Hepatocyte (in vitro differentiated cells): Measurements from ENCODE around the gene GNG7. TPM values are rescaled to one million over a fixed set of nuclear protein-coding genes. Genes with fewer than 3 reads are reported as not detected.
"Not testable (repeated sequence)": the region's sequence is repeated elsewhere in the genome, so short reads cannot be mapped to it uniquely, and the experiment has no call there.

Experiments
- DNase-seq: peaks from one replicate; pipeline ENCODE4 v3.0.0-alpha.2; 2016; ENCODE audit warnings: low spot score
- H2AFZ ChIP-seq: fragments of 200-600 bp; sonication (generic); 2 replicates; pipeline ENCODE4 v1.6.0; 2016; ENCODE audit warnings: antibody characterized with exemption, mild to moderate bottlenecking
- H3K27ac ChIP-seq: fragments of 200-600 bp; sonication (generic); 2 replicates; pipeline ENCODE4 v1.5.1; 2016; ENCODE audit warnings: mild to moderate bottlenecking
- H3K27me3 ChIP-seq: fragments of 200-600 bp; sonication (generic); 2 replicates; pipeline ENCODE4 v1.6.1; 2016
- H3K36me3 ChIP-seq: fragments of 200-600 bp; sonication (generic); replicated peaks from 2 replicates; pipeline ENCODE4 v1.5.1; 2016; ENCODE audit warnings: low read depth; ENCODE audit not compliant: insufficient read depth
- H3K4me1 ChIP-seq: fragments of 200-600 bp; sonication (generic); 2 replicates; pipeline ENCODE4 v1.5.1; 2016; ENCODE audit warnings: mild to moderate bottlenecking, moderate library complexity; ENCODE audit not compliant: insufficient read depth
- H3K4me2 ChIP-seq: fragments of 200-600 bp; sonication (generic); 2 replicates; pipeline ENCODE4 v1.6.0; 2016
- H3K4me3 ChIP-seq: fragments of 200-600 bp; sonication (generic); 2 replicates; pipeline ENCODE4 v1.5.1; 2016; ENCODE audit warnings: mild to moderate bottlenecking
- H3K79me2 ChIP-seq: fragments of 200-600 bp; sonication (generic); 2 replicates; pipeline ENCODE4 v1.6.0; 2017; ENCODE audit warnings: mild to moderate bottlenecking
- H3K9me2 ChIP-seq: fragments of 200-600 bp; sonication (generic); replicated peaks from 2 replicates; pipeline ENCODE4 v1.6.0; 2017; ENCODE audit warnings: mild to moderate bottlenecking; ENCODE audit not compliant: insufficient read depth
- H3K9me3 ChIP-seq: fragments of 200-600 bp; sonication (generic); 2 replicates; pipeline ENCODE4 v1.5.1; 2016; ENCODE audit warnings: low read depth, mild to moderate bottlenecking
- H4K20me1 ChIP-seq: fragments of 200-600 bp; sonication (generic); 2 replicates; pipeline ENCODE4 v1.6.0; 2016; ENCODE audit warnings: mild to moderate bottlenecking; ENCODE audit not compliant: insufficient read depth, poor library complexity, severe bottlenecking
- CTCF ChIP-seq: fragments of 200-600 bp; sonication (generic); IDR thresholded peaks from 2 replicates; pipeline ENCODE4 v1.5.1; 2016; ENCODE audit warnings: antibody characterized with exemption, mild to moderate bottlenecking; ENCODE audit not compliant: poor library complexity
- EZH2 ChIP-seq: fragments of 200-600 bp; sonication (generic); IDR thresholded peaks from 2 replicates; pipeline ENCODE4 v1.6.1; 2016; ENCODE audit warnings: antibody characterized with exemption, mild to moderate bottlenecking, borderline replicate concordance
- EZH2phosphoT487 ChIP-seq: fragments of 200-600 bp; sonication (generic); IDR thresholded peaks from one replicate; pipeline ENCODE4 v1.6.1; 2018; ENCODE audit warnings: antibody characterized with exemption, mild to moderate bottlenecking, low read depth, moderate library complexity; ENCODE audit not compliant: unreplicated experiment, severe bottlenecking
- WGBS: methylation state at CpG from one replicate; pipeline ENCODE4 v1.1.6; 2016; ENCODE audit warnings: low lambda C conversion rate; ENCODE audit errors: missing lambda C conversion rate; 5-methylcytosine and 5-hydroxymethylcytosine counted together
- polyA plus RNA-seq: library from polyadenylated mRNA; unstranded; fragments of >200 nt; fragmentation: Nextera tagmentation; extraction: Ambion mirVana; gene quantifications from 2 replicates; pipeline ENCODE4 v1.2.1, GENCODE V29; 2016
- total RNA-seq: library from RNA; depleted of rRNA; stranded (reverse); fragments of >200 nt; gene quantifications from 2 replicates; pipeline ENCODE4 v1.2.3, GENCODE V29; 2014

Gene GNG7
- total and polyA plus RNA-seq, 2 experiments from 2014 or later = 1.2 to 1.9 TPM

GRCh38 chr19:2611483-2612464, 90.7 kb downstream of the GNG7 start:
- Histone ChIP-seq H3K4me1 (no peaks in the 10 kb centered on the region), H3K9me2 (no peaks in the 10 kb centered on the region), H3K27ac (no peak overlapping the region), H3K9me3 (no peaks in the 10 kb centered on the region), H3K36me3 (no peaks in the 10 kb centered on the region), H2AFZ (no peak overlapping the region), H3K4me2 (peak overlapping the region; percentile 75), H3K79me2 (no peaks in the 10 kb centered on the region), H4K20me1 (no peaks in the 10 kb centered on the region), H3K27me3 (no peaks in the 10 kb centered on the region), H3K4me3 (no peak overlapping the region)
- TF ChIP-seq CTCF (no peak), EZH2phosphoT487 (no peak), EZH2 (no peak)
- no peak for DNase-seq
- WGBS = 75% methylated on average over 34 of the region's 34 CpGs

- TF ChIP-seq CTCF (peak; percentile 95), EZH2 (no peak), EZH2phosphoT487 (no peak)
- Histone ChIP-seq H3K4me2 (peak overlapping the region; percentile 75), H3K4me3 (no peak overlapping the region)
These were observed 91.6 kb downstream of the GNG7 start for GRCh38 chr19:2610637-2611482.

GRCh38 chr19:2609389-2610116, 92.9 kb downstream of the GNG7 start:
- H3K27me3 ChIP-seq = no peaks in the 10 kb centered on the region
- H4K20me1 ChIP-seq = no peaks in the 10 kb centered on the region
- H3K79me2 ChIP-seq = no peaks in the 10 kb centered on the region
- no peak overlapping the region for H3K4me3 ChIP-seq
- H3K27ac ChIP-seq = no peak overlapping the region
- WGBS = 89% methylated on average over 20 of the region's 20 CpGs
- H3K4me2 ChIP-seq = no peak overlapping the region
- H3K9me3 ChIP-seq = no peaks in the 10 kb centered on the region
- H2AFZ ChIP-seq = no peak overlapping the region
- TF ChIP-seq EZH2 (no peak), EZH2phosphoT487 (no peak), CTCF (no peak)
- H3K36me3 ChIP-seq = no peaks in the 10 kb centered on the region
- DNase-seq = no peak
- H3K4me1 ChIP-seq = no peaks in the 10 kb centered on the region
- no peaks in the 10 kb centered on the region for H3K9me2 ChIP-seq

More at GRCh38 chr19:2610637-2611482, 91.6 kb downstream of the GNG7 start:
- no peaks in the 10 kb centered on the region for H3K27me3 ChIP-seq
- H3K9me2 ChIP-seq = no peaks in the 10 kb centered on the region
- peak; percentile 96 for DNase-seq
- no peak overlapping the region for H2AFZ ChIP-seq
- no peaks in the 10 kb centered on the region for H3K36me3 ChIP-seq
- H3K79me2 ChIP-seq = no peaks in the 10 kb centered on the region
- no peaks in the 10 kb centered on the region for H3K9me3 ChIP-seq
- 17% methylated on average over 41 of the region's 46 CpGs for WGBS
- H3K4me1 ChIP-seq = no peaks in the 10 kb centered on the region
- H4K20me1 ChIP-seq = no peaks in the 10 kb centered on the region
- peak overlapping the region; percentile 67 for H3K27ac ChIP-seq

- not testable (repeated sequence) for H3K27ac ChIP-seq, H3K4me3 ChIP-seq, DNase-seq, H3K4me1 ChIP-seq, H3K9me2 ChIP-seq, H3K9me3 ChIP-seq, H4K20me1 ChIP-seq, H3K36me3 ChIP-seq, H3K79me2 ChIP-seq, H2AFZ ChIP-seq, H3K4me2 ChIP-seq, H3K27me3 ChIP-seq
- WGBS = 93% methylated on average over 7 of the region's 7 CpGs
These were observed 93.5 kb downstream of the GNG7 start for GRCh38 chr19:2609034-2609388.
